Stimulated activated CD4-positive, alpha-beta T cell treated with anti-CD3 and anti-CD28 coated beads, TNF-alpha, amount 100 ng/mL, for 48 hours (primary cell): Measurements from ENCODE around the gene TJP2.

Source experiments
- DNase-seq, 3 donors: peaks; one replicate each; pipeline ENCODE4 v3.0.0-alpha.2; 2020; ENCODE audit warnings: low read depth in 3 of 3

TJP2 gene

GRCh38 chr9:69232135-69232534 is 58.1 kb downstream of the TJP2 start:
- DNase-seq = no peak

GRCh38 chr9:69234683-69235082 is 60.6 kb downstream of the TJP2 start:
- no peak for DNase-seq

GRCh38 chr9:69236188-69236587 is 62.1 kb downstream of the TJP2 start:
- DNase-seq = no peak

DNA sequence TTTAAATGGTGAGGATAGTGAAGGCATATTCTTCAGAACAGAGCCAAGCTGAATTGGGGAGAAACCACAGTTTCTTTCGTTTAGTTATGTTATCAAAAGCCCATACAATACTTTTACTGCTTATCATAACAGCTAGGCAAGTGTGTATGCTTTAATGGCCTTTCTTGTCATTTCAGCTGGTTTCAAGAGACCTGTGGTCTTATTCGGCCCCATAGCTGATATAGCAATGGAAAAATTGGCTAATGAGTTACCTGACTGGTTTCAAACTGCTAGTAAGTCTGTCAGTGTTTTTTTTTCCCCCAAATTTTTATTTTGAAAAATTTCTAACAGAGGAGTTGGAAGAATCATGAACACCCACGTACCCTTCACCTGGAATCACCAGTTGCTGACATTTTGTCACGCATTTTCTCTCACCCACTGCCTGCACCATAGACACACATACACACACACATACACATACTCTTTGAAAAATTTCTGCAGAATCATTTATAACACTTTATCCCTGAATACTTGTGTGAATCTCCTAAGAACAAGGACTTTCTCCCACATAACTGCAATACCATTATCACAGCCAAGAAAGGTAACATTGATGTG is 63.7 kb downstream of the TJP2 start:
- no peak for DNase-seq

GRCh38 chr9:69243116-69243515 is 69.0 kb downstream of the TJP2 start:
- DNase-seq = no peak

- no peak for DNase-seq
Measured at GRCh38 chr9:69246629-69247028, 72.6 kb downstream of the TJP2 start.

DNA sequence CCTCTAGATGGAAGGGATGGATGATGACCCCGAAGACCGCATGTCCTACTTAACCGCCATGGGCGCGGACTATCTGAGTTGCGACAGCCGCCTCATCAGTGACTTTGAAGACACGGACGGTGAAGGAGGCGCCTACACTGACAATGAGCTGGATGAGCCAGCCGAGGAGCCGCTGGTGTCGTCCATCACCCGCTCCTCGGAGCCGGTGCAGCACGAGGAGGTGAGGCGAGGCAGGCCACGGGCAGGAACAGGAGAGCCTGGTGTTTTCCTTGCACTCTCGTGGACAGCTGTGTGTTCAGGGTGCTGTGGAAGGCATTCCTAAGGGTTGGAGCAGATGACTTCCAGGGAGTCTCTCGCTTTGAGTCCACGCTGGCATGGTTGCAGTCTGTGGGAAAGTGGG is 73.9 kb downstream of the TJP2 start:
- no peak for DNase-seq

GRCh38 chr9:69249337-69249736 is 75.3 kb downstream of the TJP2 start:
- no peak for DNase-seq

DNA sequence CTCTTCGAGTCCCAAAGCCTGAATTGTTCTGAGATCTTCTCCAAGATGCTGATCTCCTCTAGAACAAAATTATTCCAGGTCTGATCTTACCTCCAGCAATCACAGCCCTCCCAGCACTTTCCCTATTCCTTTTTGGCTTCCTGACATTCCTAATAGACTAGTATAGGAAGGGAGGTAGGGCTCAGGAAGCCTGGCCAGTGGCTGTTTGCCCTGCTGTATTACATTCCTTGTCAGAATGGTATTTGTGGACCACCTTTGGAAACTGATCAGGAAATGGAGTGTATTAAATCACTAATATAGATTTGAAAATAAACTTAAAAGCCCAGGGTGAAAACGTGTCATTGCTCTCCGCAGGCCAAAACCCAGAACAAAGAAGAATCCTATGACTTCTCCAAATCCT is 76.6 kb downstream of the TJP2 start:
- no peak for DNase-seq

- no peak for DNase-seq
Measured at GRCh38 chr9:69252436-69252835, 78.4 kb downstream of the TJP2 start.

GRCh38 chr9:69253057-69253456 is 79.0 kb downstream of the TJP2 start:
- DNase-seq = no peak

DNA sequence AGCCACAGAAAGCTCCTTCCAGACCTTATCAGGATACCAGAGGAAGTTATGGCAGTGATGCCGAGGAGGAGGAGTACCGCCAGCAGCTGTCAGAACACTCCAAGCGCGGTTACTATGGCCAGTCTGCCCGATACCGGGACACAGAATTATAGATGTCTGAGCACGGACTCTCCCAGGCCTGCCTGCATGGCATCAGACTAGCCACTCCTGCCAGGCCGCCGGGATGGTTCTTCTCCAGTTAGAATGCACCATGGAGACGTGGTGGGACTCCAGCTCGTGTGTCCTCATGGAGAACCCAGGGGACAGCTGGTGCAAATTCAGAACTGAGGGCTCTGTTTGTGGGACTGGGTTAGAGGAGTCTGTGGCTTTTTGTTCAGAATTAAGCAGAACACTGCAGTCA is 80.1 kb downstream of the TJP2 start:
- DNase-seq = no peak

GRCh38 chr9:69255591-69255990 is 81.5 kb downstream of the TJP2 start:
- no peak for DNase-seq

DNA sequence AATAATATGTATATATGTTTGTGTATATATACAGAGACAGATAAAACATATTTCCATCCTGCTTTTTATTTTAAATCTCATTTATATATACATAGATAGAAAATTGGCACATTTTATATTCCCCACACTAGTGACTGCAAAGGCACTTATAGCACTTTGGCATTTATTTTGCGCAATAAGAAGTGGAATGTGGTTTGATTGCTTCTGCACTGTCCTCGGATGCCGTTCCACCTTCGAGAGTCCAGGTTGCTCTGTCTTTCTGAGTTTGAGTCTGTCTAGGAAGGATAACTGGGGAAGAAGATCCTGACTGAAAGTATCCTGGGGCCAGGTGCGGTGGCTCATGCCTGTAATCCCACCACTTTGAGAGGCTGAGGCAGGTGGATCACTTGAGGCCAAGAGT is 84.5 kb downstream of the TJP2 start:
- no peak for DNase-seq

DNA sequence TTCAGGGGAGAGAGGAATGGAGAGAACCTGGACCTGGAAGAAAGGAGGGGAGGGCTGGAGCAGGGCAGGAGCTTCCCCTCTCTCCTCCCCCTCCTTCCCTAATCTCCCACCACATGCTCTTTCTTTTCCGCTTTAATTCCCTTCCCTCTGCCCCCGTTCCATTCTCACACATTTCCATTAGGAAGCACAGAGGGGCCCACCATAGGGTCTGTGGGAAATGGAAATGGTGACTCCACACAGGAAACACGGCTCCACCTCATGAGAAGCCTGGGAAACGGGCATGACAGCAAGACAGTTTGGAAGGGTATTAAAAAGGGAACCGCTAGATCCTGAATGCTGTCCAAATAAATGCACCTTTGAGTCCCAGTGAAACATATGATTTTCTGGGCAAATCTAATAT is 86.1 kb downstream of the TJP2 start:
- DNase-seq = no peak

DNA sequence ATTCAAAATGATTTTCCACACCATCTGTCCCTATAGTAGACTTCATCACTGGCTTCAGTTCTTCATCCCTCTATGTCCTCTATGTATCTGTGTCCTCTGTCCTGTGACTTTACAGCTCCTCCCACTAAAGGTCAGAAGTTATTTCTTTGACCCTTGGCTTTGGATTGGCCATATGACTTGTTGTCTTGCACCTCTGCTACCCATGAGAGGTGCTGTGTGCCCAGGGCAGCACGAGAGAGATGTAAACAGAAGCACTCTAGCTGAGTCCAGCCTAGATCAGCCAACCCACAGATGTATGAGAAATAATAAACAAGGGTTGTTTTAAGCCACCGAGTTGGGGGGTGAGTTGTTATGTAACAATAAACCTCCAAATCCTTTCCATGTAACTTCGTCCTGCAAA is 87.6 kb downstream of the TJP2 start:
- DNase-seq = no peak

- DNase-seq = no peak
Measured at GRCh38 chr9:69264526-69264925, 90.4 kb downstream of the TJP2 start.

DNA sequence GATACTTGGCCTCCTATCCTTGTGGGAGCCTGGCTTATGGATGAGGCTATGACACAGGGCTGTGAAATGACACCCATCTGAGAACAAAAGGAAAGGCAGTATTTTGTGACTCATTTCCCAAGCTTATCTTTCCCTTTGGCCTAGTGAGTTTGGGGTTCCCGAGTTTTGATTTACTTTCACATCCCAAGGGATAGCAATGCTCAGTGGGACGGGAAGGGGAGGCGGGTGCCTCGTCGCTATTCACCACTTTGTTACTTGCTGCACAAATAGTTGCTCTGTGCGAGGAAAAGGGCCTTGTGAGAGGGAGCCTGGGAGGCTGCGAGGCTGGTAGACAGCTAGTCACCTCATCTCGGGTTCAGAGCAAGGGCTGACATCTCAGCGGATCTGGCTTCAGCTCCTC is 91.8 kb downstream of the TJP2 start:
- no peak for DNase-seq

DNA sequence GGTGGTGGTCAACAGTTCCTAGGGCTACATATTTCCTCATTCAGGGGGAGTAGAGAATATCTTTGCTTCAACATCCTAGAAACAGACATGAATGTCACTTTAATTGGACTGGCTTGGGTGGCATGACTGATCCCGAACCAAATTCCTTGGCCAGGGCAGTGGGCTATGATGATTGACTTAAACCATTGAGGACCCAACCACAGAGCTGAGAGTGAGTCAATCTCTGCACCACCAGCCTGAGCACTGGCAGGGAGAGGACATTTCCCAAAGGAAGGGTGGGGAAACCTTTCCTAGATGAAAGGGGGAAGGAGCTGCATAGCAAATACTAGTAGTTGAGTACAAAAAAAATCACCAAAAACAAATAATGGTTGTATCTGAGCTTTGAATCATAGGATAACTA is 98.1 kb downstream of the TJP2 start:
- no peak for DNase-seq

DNA sequence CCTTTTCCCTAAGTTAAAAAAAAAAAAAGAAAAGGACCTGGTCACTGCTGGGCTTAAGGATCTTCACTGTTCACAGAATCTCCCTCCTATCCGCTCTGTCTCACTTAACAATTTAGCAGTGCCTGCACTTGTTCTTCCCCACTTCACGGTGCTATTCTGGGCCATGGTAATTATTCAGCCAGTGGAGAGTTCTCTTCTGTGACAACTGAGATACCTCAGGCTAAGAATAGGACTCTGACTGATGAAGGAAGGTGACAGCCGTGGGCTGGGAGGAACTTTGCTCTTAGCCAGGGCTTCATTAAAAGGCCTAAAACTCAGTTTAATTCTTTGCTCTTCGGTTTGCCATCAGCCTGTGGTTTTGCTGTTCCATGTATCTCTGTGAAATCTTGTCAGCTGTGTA is 99.1 kb downstream of the TJP2 start:
- no peak for DNase-seq

DNA sequence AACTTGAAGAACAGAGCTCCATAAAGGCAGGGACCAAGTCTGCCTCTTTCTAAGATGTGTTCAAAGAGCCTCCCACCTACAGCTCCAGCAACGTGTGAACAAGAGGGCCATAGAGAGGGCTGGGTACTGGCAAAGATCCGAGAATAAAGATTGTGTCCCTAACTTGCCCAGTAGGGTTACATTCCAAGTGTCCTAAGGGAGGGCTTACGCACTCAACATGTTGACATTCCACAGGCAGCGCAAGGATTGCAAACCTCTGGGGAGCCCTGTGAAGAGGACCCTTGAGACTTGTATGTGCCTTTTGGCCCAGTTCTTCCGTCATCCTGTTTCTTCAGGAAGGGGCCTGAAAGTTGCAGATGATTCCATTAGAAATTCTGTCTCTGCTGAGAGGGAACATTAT is 102.7 kb downstream of the TJP2 start:
- no peak for DNase-seq

DNA sequence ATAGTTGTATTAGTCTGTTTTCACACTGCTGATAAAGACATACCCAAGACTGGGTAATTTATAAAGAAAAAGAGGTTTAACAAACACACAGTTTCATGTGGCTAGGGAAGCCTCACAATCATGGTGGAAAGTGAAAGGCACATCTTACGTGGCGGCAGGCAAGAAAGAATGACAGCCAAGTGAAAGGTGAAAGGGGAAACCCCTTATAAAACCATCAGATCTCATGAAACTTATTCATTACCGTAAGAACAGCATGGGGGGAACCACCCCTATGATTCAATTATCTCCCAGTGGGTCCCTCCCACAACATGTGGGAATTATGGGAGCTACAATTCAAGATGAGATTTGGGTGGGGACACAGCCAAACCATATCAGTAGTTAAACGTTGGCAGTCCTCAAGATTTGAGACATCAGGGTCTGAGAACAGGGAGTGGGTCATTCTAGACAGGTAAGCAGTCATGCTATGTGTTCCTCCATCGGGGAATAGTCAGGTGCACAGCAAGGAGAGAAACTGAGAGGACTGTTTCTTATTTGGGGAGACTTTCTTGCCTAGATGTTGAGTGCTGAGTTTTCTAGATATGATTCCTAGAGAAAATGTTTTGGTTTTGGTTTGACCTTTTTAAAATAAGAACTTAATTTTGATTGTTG is 105.1 kb downstream of the TJP2 start:
- DNase-seq = peak in 2 of 3 donors; percentile 6 to 17

- DNase-seq = no peak
Measured at GRCh38 chr9:69279733-69280132, 105.7 kb downstream of the TJP2 start.

DNA sequence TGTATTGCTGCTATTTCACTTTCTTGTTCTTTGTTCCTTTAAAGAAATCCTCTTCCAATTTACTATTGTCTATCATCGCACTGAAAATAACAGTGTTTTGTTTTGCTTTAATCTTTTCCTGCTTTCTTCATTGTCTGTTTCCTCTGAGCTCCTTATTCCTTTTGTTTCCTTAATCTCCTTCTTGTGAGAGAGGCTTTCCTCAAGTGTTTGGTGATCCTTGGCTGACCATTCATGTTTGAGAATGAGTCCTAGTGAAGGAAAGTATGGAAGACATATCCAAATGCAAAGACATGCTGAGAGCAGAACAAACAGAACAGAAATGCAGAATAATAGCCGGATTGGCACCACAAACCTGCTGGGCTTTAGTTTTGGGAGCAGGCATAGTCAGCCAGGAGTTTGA is 108.9 kb downstream of the TJP2 start:
- no peak for DNase-seq
